CD1c-positive myeloid dendritic cell (primary cell): Measurements from ENCODE around the gene ZWILCH.
"Not testable (repeated sequence)": the region's sequence is repeated elsewhere in the genome, so short reads cannot be mapped to it uniquely, and the experiment has no call there.

Experiments
- DNase-seq: peaks from one replicate; pipeline ENCODE4 v3.0.0-alpha.2; 2016; ENCODE audit errors: extremely low spot score

The ZWILCH gene

DNA sequence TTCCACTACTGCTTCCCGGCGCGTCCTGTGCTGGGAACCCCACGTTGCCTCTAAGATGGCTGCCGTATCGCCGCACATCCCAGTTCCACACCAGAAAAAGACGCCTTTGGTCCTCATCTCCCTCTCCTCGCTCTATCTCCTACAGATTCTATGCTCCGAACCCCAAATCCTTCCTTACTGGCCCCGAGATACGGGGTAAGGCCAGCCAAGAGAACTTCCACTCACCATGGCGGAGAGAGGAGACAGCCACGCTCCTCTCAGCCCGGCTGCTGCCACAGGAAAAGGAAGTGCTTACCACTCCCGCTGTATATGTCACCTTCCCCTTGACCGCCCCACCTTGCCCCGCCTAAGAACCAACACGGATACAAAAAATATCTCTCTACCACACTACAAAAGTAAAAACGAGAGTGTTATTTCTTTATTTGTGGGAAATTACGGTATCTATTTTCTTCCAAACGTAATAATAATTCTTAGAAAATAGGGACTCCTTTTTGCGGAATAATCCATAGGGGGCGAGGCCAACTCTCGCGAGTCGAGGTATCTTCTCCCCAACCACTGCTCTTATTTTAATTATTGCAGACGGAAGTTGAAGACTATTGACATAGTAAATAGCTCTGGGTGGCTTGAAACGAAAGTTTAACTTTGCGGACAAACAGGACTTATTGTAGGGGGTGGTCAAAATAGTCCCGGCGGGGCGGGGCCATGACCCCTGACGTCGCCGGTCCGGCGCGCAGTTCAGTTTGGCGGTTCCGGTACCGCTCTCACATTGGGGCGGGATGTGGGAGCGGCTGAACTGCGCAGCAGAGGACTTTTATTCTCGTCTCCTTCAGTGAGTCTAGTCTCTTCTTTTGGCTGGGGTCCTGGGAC lies at the start of gene ZWILCH, which contains the start of gene RPL4:
ZWILCH (plus strand) TSS at position 764 of the 867 bp plus-strand sequence; CDS start at position 777, 13 bp downstream.
RPL4 (minus strand) TSS at position 293 of the 867 bp plus-strand sequence; CDS start at position 228, 65 bp downstream.
- peak; percentile 89 for DNase-seq

- no peak for DNase-seq
These were observed 48.9 kb upstream of the ZWILCH start for GRCh38 chr15:66456211-66456610.

GRCh38 chr15:66459818-66460615 lies 45.1 kb upstream of the ZWILCH start:
- DNase-seq: no peak

GRCh38 chr15:66461294-66461693 lies 43.8 kb upstream of the ZWILCH start:
- DNase-seq: not testable (repeated sequence)

GRCh38 chr15:66461917-66462316 lies 43.2 kb upstream of the ZWILCH start:
- DNase-seq: no peak

DNA sequence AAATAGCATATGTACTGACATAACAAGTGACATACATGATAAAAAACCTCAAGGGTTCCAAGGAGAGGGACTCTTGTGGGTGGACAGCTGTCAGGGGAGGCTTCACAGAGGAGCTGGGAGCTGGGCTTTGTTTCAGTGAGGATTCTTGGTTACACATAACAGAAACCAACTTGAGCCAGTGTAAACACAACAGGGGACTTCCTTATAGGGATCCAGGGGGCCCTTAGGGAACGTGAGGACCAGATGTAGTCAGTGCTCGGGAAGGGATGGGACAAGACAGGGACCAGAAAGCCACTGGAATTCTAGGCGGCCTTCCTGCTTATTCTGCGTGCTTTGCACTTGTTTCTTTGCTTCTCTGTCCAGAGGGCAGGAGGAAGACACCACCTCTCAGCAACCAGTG lies 42.5 kb upstream of the ZWILCH start:
- DNase-seq: no peak

GRCh38 chr15:66465294-66465693 lies 39.8 kb upstream of the ZWILCH start:
- peak; percentile 33 for DNase-seq

- DNase-seq: not testable (repeated sequence)
These were observed 37.7 kb upstream of the ZWILCH start for GRCh38 chr15:66467162-66468040.

DNA sequence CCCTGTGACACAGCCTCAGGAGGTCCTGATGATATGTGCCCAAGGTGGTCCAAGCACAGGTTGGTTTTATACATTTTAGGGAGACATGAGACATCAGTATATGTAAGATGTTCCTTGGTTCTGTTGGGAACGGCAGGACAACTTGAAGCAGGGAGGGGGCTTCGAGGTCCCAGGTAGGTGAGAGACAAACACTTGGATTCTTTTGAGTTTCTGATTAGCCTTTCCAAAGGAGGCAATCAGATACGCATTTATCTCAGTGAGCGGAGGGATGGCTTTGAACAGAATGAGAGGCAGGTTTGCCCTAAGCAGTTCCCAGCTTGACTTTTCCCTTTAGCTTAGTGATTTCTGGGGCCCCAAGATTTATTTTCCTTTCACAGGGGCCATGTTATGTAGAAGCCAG lies 34.3 kb upstream of the ZWILCH start:
- DNase-seq: not testable (repeated sequence)

DNA sequence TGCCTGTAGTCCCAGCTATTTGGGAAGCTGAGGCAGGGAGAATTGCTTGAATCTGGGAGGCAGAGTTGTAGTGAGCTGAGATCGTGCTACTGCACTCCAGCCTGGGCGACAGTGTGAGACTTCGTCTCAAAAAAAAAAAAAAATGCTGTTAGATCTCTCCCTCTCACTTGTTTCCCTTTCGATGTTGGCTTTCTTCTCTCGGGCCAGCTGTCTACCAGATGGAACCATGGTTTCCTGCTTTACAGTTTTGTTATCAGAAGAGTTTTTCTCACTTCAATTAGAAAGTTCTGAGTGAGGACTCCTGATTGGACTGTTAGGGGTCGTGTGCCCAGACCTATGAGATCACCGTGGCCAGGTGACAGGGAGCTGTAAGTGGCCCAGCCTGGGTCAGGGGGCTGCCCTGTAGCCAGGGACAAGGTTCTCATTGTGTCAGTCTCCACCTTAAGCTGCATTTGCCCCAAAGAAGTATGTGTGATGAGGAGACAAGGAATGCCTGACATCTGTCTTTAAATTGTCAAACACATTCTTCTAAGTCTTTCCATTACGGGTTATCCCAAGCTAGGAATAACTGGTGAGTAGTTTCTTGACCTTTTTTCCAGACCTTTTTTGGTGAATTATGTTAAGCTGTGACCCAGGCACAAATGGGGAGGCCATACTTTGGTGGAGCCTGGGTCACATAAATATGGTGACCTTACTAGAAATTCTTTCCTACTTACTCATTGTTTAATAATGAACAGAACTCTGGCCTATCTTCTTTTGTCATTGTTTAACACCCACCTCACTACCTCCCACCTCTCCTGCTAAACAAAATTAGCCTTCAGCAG lies 32.7 kb upstream of the ZWILCH start:
- no peak for DNase-seq

DNA sequence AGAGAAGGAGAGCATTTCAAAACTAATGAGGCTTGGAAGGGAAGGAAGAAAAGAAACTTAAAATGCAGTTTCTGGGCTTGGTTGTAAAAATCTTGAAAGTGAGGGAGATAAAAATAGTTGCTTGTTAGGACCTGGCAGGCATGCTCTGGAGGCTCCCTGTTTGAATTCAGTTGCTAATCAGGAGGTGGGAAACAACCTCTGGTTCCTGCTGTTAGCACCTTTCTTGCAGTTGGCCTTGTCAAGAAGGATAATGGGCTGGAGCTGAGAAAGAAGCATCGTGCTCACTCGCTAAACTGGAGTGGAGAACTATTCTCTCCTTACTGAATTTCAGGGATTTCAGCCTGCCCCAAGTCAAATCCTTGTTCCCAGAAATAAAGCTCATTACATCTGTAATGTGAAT lies 31.0 kb upstream of the ZWILCH start:
- no peak for DNase-seq

DNA sequence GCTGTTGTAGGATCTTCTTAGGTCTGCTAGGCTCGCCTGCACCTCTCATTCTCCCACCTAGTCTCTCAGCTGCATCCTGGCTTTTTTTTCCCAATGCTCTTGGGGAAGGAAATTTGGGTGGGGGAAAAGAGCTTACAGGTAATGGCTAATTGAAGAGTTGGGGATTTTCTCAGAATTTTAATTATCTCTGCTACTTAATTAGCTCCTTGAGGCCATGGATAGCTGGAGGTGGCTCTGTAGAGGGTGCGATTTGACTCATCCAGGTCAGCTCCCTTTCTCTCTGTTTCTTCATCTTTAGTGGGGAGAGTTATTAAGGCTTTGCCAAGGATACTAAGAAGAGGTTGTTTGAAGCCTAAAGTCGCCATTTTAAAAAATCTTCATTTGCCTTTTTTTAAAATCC lies 30.2 kb upstream of the ZWILCH start:
- no peak for DNase-seq

DNA sequence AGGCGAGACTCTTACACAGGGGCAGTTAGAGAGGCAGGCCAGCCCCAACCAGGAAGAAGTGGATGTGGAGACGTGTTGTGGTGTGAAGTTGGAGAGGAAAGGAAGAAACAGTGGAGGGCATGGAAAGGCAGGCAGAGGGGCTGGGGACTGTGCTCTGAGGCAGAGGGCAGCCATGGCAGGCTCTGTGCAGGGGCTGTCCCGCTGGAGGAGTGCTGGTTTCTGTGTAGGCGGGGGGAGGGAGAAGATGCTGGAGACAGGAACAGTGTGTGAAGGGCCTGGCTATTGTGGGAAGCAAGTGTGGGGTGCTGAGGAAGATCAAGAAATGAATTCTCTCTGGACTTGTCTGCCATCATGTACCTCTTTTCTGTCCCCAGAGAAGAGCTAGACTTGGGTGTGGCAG lies 28.6 kb upstream of the ZWILCH start:
- no peak for DNase-seq

- DNase-seq: no peak
These were observed 28.1 kb upstream of the ZWILCH start for GRCh38 chr15:66477011-66477410.

DNA sequence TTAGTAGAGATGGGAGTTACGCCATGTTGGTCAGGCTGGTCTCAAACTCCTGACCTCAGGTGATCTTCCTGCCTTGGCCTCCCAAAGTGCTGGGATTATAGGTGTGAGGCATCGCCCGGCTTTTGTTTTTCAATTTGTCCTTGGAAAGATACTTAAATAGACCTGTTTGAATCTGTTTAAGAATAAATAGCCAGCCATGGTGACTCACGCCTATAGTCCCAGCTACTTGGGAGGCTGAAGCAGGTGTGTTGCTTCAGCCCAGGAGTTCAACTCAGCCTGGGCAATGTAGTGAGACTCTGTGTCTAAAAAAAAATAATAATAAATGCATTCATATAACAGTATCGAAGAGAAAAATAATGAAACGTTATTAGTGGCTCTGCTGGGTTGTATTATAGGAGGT lies 24.9 kb upstream of the ZWILCH start:
- no peak for DNase-seq

DNA sequence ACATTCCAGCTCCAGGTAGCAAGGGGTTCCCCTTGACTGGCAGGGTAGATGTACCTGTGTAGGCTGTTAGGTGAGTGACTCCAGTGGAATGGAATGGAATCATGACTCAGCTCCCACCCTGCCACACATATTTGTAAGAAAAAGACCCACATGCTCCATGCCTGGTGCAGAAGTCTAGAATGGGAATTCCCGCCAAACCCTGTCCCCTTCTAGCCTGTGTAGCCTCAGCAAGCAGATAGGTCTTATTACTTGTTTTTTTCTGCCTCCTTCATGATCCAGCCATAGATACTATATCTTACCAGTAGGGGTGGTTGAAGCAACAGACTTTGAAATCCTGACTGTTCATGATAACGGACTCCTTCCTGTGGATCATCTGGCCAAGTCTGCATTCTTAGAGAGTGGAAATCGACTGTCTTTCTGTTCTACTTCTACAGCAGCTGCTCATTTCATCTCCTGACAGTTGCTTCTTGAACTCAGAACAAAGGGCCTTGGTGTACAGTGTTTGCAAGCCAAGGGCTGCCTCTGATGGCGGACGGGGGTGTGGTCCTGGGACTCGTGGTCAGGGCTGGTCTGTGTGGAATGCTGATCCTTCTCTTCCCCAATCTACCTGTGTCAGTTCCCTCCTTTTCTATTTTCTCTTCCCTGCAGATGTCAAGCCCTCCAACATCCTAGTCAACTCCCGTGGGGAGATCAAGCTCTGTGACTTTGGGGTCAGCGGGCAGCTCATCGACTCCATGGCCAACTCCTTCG lies 23.8 kb upstream of the ZWILCH start:
- DNase-seq: no peak

- no peak for DNase-seq
These were observed 22.6 kb upstream of the ZWILCH start for GRCh38 chr15:66482539-66482938.

DNA sequence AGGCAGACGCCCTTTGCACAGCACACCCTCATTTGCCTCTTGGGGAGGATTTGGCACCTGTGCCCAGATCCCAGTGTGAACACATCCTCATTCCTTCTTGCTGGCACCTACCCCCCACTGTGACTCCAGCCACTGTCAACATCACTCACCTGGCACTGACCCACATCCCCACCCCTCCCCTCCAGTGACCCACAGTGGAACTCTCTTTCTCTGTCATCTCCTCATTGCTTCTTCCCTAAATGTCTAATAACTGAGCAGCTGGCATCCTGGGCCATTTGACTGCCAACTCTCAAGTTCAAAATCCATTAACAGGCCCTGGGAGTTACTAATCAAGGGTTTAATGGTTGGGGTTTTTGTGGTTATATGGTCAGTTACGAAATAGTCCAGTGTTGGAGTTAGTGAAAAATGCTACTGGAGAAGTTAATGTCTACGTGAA lies 22.0 kb upstream of the ZWILCH start:
- DNase-seq: peak; percentile 10

DNA sequence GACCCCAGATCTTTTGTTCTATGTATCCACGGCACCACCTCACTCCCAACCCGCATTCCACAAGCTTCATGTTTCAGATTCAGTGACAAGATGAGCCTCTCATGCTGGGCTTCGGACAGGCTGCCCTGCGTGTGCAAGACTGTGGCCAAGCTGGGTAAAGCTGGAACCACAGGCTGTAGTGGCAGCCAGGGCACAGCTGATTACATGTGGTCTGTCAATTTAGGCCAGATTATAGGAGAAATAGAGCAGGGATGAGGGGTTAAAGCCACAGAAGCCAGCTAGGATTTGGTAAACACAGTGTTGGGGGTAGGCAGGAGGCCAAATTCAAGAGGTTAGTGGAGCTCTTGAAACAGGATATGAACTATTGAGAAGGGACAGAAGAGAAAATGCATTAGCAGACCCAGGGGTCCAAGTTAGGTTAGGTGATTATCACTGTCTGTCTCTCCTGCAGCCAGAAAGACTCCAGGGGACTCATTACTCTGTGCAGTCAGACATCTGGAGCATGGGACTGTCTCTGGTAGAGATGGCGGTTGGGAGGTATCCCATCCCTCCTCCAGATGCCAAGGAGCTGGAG lies 20.5 kb upstream of the ZWILCH start:
- no peak for DNase-seq

DNA sequence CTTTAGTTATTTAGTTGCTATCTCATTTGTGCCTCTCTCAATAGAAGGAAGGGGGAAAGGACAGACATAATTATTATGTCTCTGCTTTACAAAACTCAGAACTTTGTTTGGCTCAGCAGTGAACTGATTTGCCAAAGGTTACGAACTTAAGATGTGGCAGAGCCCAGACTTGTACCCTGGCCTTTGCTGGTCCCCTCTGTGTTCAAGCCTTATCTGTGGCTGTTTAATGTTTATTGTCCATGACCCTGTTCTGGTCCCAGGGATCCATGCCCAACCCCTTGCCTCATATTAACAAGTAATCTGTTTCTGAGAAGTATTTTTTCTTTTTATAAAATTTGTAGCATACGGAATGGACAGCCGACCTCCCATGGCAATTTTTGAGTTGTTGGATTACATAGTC lies 18.2 kb upstream of the ZWILCH start:
- no peak for DNase-seq
